Sigmoid colon (tissue), 4 donors: ENCODE measurements around the gene RCAN1.

Source experiments
- POLR2A ChIP-seq, 2 donors: fragments of 450-650 bp; IDR thresholded peaks; one replicate each; pipeline ENCODE4 v1.6.1; 2016; ENCODE audit warnings: antibody characterized with exemption in 2 of 2, mild to moderate bottlenecking in 2 of 2, moderate library complexity in 2 of 2
- POLR2AphosphoS5 ChIP-seq, 4 donors: sonication (generic); formaldehyde crosslinking; IDR thresholded peaks; one replicate each; pipeline ENCODE4 v1.6.1; 2017; ENCODE audit warnings: antibody characterized with exemption in 4 of 4
- TF ChIP-seq, protein P1 (sequence below), 4 experiments: fragments of 450-650 bp in 3 of 4; fragments of 200-600 bp in 1 of 4; IDR thresholded peaks; one replicate each; pipeline ENCODE4 v1.5.1; 2016 to 2019; ENCODE audit warnings: antibody characterized with exemption in 4 of 4, mild to moderate bottlenecking in 3 of 4, moderate library complexity in 2 of 4

GRCh38 chr21:34651642-34652041, 36.7 kb upstream of the RCAN1 start:
- TF ChIP-seq POLR2AphosphoS5 (IDR thresholded peaks at IDR 0.05): no peak
- TF ChIP-seq, protein P1, sequence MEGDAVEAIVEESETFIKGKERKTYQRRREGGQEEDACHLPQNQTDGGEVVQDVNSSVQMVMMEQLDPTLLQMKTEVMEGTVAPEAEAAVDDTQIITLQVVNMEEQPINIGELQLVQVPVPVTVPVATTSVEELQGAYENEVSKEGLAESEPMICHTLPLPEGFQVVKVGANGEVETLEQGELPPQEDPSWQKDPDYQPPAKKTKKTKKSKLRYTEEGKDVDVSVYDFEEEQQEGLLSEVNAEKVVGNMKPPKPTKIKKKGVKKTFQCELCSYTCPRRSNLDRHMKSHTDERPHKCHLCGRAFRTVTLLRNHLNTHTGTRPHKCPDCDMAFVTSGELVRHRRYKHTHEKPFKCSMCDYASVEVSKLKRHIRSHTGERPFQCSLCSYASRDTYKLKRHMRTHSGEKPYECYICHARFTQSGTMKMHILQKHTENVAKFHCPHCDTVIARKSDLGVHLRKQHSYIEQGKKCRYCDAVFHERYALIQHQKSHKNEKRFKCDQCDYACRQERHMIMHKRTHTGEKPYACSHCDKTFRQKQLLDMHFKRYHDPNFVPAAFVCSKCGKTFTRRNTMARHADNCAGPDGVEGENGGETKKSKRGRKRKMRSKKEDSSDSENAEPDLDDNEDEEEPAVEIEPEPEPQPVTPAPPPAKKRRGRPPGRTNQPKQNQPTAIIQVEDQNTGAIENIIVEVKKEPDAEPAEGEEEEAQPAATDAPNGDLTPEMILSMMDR (IDR thresholded peaks at IDR 0.05): no peak
- no peak for TF ChIP-seq POLR2A (IDR thresholded peaks at IDR 0.05)
